Measurements from ENCODE around the gene ZNF124. TPM values are rescaled to one million over a fixed set of nuclear protein-coding genes. Genes with fewer than 3 reads are reported as not detected.

Gene ZNF124
- total RNA-seq, 1 donor from 2014 or later: 138 TPM

DNA sequence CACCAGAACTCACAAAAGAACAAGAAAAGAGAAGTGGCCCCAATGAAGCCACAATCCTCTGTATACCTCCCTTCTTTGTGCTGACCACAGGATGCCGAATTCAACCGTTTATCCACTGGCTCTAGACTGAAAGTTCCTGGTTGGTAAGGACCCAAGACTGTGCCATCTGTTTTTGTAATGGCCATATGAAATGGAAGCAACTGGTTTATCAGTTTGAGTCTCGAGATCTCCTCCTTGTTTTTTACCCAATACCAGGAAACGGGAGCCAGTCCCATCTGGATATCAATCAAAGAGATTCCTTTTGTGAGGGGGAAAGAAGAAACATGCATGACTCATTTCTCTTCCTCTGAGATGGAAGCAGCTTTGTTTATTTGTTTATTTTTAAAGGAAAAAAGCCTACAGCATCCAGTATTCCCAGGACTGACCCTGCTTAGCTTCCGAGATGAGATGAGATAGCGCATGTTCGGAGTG lies 32.4 kb upstream of the ZNF124 start:
- peaks cover 57% of the 10 kb centered on the region for H3K36me3 Mint-ChIP-seq (ENCODE audit: low read depth, unreplicated experiment)

DNA sequence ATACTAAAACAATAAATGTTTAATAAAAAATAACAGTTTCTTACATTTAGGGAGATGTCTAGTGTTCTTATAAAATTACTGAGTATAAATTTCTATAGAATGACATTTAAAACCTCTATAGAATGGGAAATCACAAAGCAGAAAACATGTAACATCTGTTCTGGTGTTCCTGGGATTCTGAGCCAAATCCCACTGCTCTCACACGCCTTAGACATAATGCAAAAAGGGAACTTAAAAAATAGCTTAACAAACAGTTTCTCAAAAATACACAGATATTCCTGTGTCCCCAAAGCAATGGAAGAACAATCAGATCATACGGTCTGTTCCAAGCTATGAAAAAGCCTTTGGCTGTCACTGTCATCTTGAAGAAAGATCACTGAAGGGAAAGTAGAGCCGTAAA lies 27.0 kb upstream of the ZNF124 start:
- Mint-ChIP-seq H3K4me3 (ENCODE audit: unreplicated experiment) (no peak overlapping the region), H3K27ac (ENCODE audit: unreplicated experiment) (no peak overlapping the region), H3K9me3 (ENCODE audit: unreplicated experiment) (no peaks in the 10 kb centered on the region), H3K36me3 (ENCODE audit: low read depth, unreplicated experiment) (peaks cover 76% of the 10 kb centered on the region), H3K27me3 (ENCODE audit: unreplicated experiment) (peaks cover 3% of the 10 kb centered on the region), H3K4me1 (ENCODE audit: unreplicated experiment) (peaks cover 25% of the 10 kb centered on the region)
- TF ChIP-seq, protein P1, sequence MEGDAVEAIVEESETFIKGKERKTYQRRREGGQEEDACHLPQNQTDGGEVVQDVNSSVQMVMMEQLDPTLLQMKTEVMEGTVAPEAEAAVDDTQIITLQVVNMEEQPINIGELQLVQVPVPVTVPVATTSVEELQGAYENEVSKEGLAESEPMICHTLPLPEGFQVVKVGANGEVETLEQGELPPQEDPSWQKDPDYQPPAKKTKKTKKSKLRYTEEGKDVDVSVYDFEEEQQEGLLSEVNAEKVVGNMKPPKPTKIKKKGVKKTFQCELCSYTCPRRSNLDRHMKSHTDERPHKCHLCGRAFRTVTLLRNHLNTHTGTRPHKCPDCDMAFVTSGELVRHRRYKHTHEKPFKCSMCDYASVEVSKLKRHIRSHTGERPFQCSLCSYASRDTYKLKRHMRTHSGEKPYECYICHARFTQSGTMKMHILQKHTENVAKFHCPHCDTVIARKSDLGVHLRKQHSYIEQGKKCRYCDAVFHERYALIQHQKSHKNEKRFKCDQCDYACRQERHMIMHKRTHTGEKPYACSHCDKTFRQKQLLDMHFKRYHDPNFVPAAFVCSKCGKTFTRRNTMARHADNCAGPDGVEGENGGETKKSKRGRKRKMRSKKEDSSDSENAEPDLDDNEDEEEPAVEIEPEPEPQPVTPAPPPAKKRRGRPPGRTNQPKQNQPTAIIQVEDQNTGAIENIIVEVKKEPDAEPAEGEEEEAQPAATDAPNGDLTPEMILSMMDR (IDR thresholded peaks at IDR 0.05; ENCODE audit: unreplicated experiment): no peak
- DNase-seq (ENCODE audit: low spot score): no peak

More for the DNA sequence above, 32.4 kb upstream of the ZNF124 start:
- H3K4me3 Mint-ChIP-seq (ENCODE audit: unreplicated experiment): no peak overlapping the region
- peaks cover 2% of the 10 kb centered on the region for H3K27me3 Mint-ChIP-seq (ENCODE audit: unreplicated experiment)
- H3K4me1 Mint-ChIP-seq (ENCODE audit: unreplicated experiment): peaks cover 66% of the 10 kb centered on the region
- no peak for DNase-seq (ENCODE audit: low spot score)
- no peaks in the 10 kb centered on the region for H3K9me3 Mint-ChIP-seq (ENCODE audit: unreplicated experiment)
- TF ChIP-seq, protein P1 (IDR thresholded peaks at IDR 0.05; ENCODE audit: unreplicated experiment): no peak
- H3K27ac Mint-ChIP-seq (ENCODE audit: unreplicated experiment): peak overlapping the region; percentile 95

DNA sequence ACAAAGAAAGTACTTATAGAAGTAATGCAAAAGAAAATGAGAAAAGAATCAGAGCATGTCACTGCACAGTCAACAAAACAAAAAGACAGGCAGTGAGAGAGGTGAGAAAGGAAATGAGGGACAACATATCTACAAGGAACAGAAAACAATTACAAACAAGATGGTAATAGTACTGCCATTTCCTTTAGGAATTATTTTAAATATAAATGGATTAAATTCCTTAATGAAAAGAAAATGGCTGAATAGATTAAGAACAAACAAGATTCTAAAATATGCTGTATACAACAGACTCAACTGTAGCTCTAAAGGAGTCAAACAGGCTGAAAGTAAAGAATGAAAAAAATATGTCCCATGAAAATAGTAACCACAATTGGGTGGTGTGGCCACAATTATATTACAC lies 22.1 kb upstream of the ZNF124 start:
- peaks cover 85% of the 10 kb centered on the region for H3K36me3 Mint-ChIP-seq (ENCODE audit: low read depth, unreplicated experiment)
- H3K27me3 Mint-ChIP-seq (ENCODE audit: unreplicated experiment): peaks cover 3% of the 10 kb centered on the region
- no peaks in the 10 kb centered on the region for H3K4me1 Mint-ChIP-seq (ENCODE audit: unreplicated experiment)
- DNase-seq (ENCODE audit: low spot score): no peak
- H3K4me3 Mint-ChIP-seq (ENCODE audit: unreplicated experiment): peak overlapping the region; percentile 53
- TF ChIP-seq, protein P1 (IDR thresholded peaks at IDR 0.05; ENCODE audit: unreplicated experiment): no peak
- peaks cover 19% of the 10 kb centered on the region for H3K9me3 Mint-ChIP-seq (ENCODE audit: unreplicated experiment)
- no peak overlapping the region for H3K27ac Mint-ChIP-seq (ENCODE audit: unreplicated experiment)

DNA sequence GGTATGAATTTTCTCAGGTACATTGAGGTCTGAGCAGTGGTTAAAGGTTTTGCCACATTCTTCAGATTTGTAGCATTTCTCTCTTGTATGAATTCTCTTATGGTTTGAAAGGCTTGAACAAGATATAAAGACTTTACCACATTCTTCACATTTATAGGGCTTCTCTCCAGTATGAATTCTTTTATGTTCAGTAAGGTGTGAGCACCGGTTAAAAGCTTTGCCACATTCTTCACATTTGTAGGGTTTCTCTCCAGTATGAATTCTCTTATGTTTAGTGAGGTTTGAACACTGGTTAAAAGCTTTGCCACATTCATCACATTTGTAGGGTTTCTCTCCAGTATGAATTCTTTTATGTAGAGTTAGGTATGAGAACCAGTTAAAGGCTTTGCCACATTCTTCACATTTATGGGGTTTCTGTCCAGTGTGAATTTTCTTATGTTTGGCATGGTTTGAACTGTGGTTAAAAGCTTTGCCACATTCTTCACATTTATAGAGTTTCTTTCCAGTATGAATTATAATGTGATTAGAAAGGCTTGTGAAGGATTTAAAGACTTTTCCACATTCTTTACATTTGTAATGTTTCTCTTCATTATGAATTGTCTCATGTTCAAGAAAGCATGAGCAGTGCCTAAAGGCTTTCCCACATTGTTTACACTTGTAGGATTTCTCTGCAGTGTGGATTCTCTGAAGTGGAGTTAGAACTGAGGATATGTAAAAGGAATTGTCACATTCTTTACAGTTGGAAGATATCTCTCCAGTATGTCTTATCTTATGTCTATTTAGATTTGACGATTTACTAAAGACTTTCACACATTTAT lies 18.4 kb upstream of the ZNF124 start:
- H3K27me3 Mint-ChIP-seq (ENCODE audit: unreplicated experiment): peaks cover 1% of the 10 kb centered on the region
- TF ChIP-seq, protein P1 (IDR thresholded peaks at IDR 0.05; ENCODE audit: unreplicated experiment): no peak
- DNase-seq (ENCODE audit: low spot score): no peak
- peaks cover 24% of the 10 kb centered on the region for H3K9me3 Mint-ChIP-seq (ENCODE audit: unreplicated experiment)
- peak overlapping the region; percentile 70 for H3K4me3 Mint-ChIP-seq (ENCODE audit: unreplicated experiment)
- no peaks in the 10 kb centered on the region for H3K4me1 Mint-ChIP-seq (ENCODE audit: unreplicated experiment)
- H3K36me3 Mint-ChIP-seq (ENCODE audit: low read depth, unreplicated experiment): peaks cover 80% of the 10 kb centered on the region
- H3K27ac Mint-ChIP-seq (ENCODE audit: unreplicated experiment): no peak overlapping the region

DNA sequence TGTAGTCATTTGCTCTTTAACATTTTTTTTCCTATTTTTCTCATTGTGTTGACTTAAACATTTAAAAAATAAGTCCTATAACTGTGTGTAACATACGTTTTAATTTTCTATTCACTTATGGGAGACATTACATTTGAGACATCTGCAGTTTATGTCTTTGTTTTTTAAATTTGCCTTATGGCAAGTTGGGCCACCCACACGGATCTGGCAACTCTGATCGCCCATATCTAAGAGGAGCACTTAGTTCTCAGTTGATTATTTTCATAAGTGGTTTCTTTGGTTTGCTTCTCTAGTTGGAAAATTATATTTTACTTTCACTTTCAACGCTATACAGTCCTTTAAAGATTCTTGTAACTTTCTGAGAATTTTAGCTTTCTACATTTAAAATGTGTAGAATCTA lies 13.8 kb upstream of the ZNF124 start:
- H3K4me1 Mint-ChIP-seq (ENCODE audit: unreplicated experiment): no peaks in the 10 kb centered on the region
- H3K36me3 Mint-ChIP-seq (ENCODE audit: low read depth, unreplicated experiment): peaks cover 49% of the 10 kb centered on the region
- H3K27ac Mint-ChIP-seq (ENCODE audit: unreplicated experiment): no peak overlapping the region
- H3K4me3 Mint-ChIP-seq (ENCODE audit: unreplicated experiment): no peak overlapping the region
- DNase-seq (ENCODE audit: low spot score): no peak
- TF ChIP-seq, protein P1 (IDR thresholded peaks at IDR 0.05; ENCODE audit: unreplicated experiment): no peak
- H3K9me3 Mint-ChIP-seq (ENCODE audit: unreplicated experiment): peaks cover 16% of the 10 kb centered on the region
- peaks cover 12% of the 10 kb centered on the region for H3K27me3 Mint-ChIP-seq (ENCODE audit: unreplicated experiment)
